HG02981 (cell line): ENCODE measurements around the gene HMGB2.

ENCODE experiments used
- ATAC-seq: cut with Tn5 transposase; IDR thresholded peaks from one replicate; pipeline ENCODE4 v1.9.1; 2021; ENCODE audit warnings: mild to moderate bottlenecking, moderate library complexity; ENCODE audit not compliant: unreplicated experiment

HMGB2 gene

GRCh38 chr4:173288698-173289352 lies 45.3 kb downstream of the HMGB2 start:
- ATAC-seq, result no peak

GRCh38 chr4:173288296-173288695 lies 45.9 kb downstream of the HMGB2 start:
- no peak for ATAC-seq

- no peak for ATAC-seq
Observed at GRCh38 chr4:173287486-173287885, 46.7 kb downstream of the HMGB2 start.

- no peak for ATAC-seq
Observed at GRCh38 chr4:173284463-173284862, 49.7 kb downstream of the HMGB2 start.

- ATAC-seq, result no peak
Observed at GRCh38 chr4:173282626-173283025, 51.5 kb downstream of the HMGB2 start.

GRCh38 chr4:173282256-173282562 lies 51.9 kb downstream of the HMGB2 start:
- no peak for ATAC-seq

DNA sequence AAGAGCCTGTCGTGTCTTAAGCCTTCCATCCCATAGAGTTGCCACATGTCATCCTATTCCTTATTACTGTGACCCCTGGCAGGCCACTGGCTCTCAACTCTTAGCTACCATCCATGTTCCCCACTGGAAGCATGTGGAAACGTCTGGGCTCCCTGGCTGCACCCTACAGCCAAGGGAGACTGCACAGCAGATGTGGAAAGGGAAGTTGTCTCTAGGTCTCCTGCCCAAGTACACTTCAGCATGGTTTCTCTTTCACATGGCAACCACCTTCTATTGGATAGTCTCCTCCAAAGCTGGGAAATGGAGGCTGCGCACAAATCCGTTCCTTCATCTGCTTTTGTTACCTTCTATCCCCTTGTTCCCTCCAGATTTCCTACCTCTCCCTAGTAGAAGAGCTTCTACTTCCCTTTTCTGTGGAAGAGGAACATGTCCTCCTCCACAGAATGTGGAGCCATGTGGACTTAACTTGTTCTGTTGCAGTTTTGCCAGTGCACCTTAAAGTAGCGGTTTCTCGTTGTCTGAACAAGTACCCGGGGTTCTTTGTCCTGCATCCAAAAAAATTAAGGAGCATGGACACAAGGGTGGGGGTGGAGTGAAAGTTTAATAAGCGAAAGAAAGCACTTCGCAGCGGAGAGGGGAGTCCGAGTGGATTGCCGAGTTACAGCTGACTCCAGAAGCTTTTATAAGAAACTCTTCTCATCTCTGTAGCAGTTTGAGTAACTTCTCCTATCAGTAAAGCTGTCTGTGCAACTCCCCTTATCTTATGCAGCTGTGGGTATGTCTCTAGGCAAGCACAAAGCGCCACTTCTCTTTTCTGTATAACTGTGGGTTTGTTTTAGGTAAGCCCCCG lies 52.5 kb downstream of the HMGB2 start:
- no peak for ATAC-seq
